Activated CD4-positive, alpha-beta memory T cell treated with anti-CD3 and anti-CD28 coated beads for 36 hours (primary cell): ENCODE results near the gene IFTAP. TPM values are rescaled to one million over a fixed set of nuclear protein-coding genes. Genes with fewer than 3 reads are reported as not detected.
"Not testable (repeated sequence)": the region's sequence is repeated elsewhere in the genome, so short reads cannot be mapped to it uniquely, and the experiment has no call there.

ENCODE experiments used
- CTCF ChIA-PET: fragments of 350-600 bp; sonication (Branson Sonifier 250); formaldehyde crosslinking; loops from one replicate; lab custom pipeline; 2021; ENCODE audit warnings: antibody characterized with exemption, inconsistent platforms; lab: Charles Lee
- POLR2A ChIA-PET: fragments of 350-600 bp; sonication (Branson Sonifier 250); formaldehyde crosslinking; loops from one replicate; lab custom pipeline; 2021; ENCODE audit warnings: antibody characterized with exemption; lab: Charles Lee
- DNase-seq: peaks from one replicate; pipeline ENCODE4 v3.0.0-alpha.2; 2020
- H3K27ac Mint-ChIP-seq: one replicate; pipeline ENCODE4 v1.8.0; 2021; ENCODE audit warnings: mixed read lengths
- H3K27me3 Mint-ChIP-seq: one replicate; pipeline ENCODE4 v1.8.0; 2021; ENCODE audit warnings: mixed read lengths
- H3K36me3 Mint-ChIP-seq: one replicate; pipeline ENCODE4 v1.8.0; 2021; ENCODE audit warnings: mixed read lengths
- H3K4me1 Mint-ChIP-seq: one replicate; pipeline ENCODE4 v1.8.0; 2021; ENCODE audit warnings: low read depth, mixed read lengths
- H3K4me3 Mint-ChIP-seq: one replicate; pipeline ENCODE4 v1.8.0; 2021; ENCODE audit warnings: mild to moderate bottlenecking, mixed read lengths
- H3K9me3 Mint-ChIP-seq: one replicate; pipeline ENCODE4 v1.8.0; 2021; ENCODE audit warnings: mixed read lengths
- intact Hi-C: fragments of 100-400 bp; cut with micrococcal nuclease; formaldehyde crosslinking; loops from one replicate; pipeline ENCODE4 v1.15.1; 2023
- total RNA-seq, 2 experiments: library from RNA; stranded (reverse); gene quantifications; one replicate each; pipeline ENCODE4 v1.2.3, GENCODE V29; 2021

Gene IFTAP
- total RNA-seq, result 1 to 10 TPM; 2.7 to 3.0 TPM

- POLR2A ChIA-PET, result no interaction called here
- peaks cover 33% of the 10 kb centered on the region for H3K27me3 Mint-ChIP-seq
- no peaks in the 10 kb centered on the region for H3K9me3 Mint-ChIP-seq
- H3K4me1 Mint-ChIP-seq, result peaks cover 8% of the 10 kb centered on the region
- intact Hi-C loops, result no loop called here
- H3K27ac Mint-ChIP-seq, result no peak within 1 kb of the TSS
- CTCF ChIA-PET, result interaction anchor here (1.3 kb wide), 1 partner anchor 30 kb away, joined by 3 read pairs; no protein-coding TSS in a partner anchor
- H3K36me3 Mint-ChIP-seq, result no peaks in the 10 kb centered on the region
- peak; percentile 44 for DNase-seq
- peak within 1 kb of the TSS; percentile 85 for H3K4me3 Mint-ChIP-seq
Observed at GRCh38 chr11:36594316-36594989, at the start of gene IFTAP. Gene IFTAP (plus strand): TSS chr11:36594502. CDS start chr11:36610104, 15,602 bp downstream.

GRCh38 chr11:36550385-36551115 lies 43.8 kb upstream of the IFTAP start:
- no peaks in the 10 kb centered on the region for H3K9me3 Mint-ChIP-seq
- no peaks in the 10 kb centered on the region for H3K36me3 Mint-ChIP-seq
- intact Hi-C loops, result no loop called here
- DNase-seq, result no peak
- H3K4me3 Mint-ChIP-seq, result no peak overlapping the region
- H3K27ac Mint-ChIP-seq, result no peak overlapping the region
- H3K27me3 Mint-ChIP-seq, result peaks cover 10% of the 10 kb centered on the region
- POLR2A ChIA-PET, result no interaction called here
- CTCF ChIA-PET, result interaction anchor here (0.8 to 1.2 kb wide), 2 partner anchors 196 to 258 kb away, joined by 3 to 4 read pairs; no protein-coding TSS in a partner anchor
- no peaks in the 10 kb centered on the region for H3K4me1 Mint-ChIP-seq

- CTCF ChIA-PET, POLR2A ChIA-PET, H3K4me3 Mint-ChIP-seq, H3K9me3 Mint-ChIP-seq, H3K27me3 Mint-ChIP-seq, intact Hi-C loops, DNase-seq, H3K27ac Mint-ChIP-seq, H3K36me3 Mint-ChIP-seq: not testable (repeated sequence)
- peaks cover 18% of the 10 kb centered on the region for H3K4me1 Mint-ChIP-seq
Observed at GRCh38 chr11:36557390-36557789, 36.9 kb upstream of the IFTAP start.

- CTCF ChIA-PET, result no interaction called here
- no peaks in the 10 kb centered on the region for H3K36me3 Mint-ChIP-seq
- H3K27me3 Mint-ChIP-seq, result no peaks in the 10 kb centered on the region
- no peak overlapping the region for H3K27ac Mint-ChIP-seq
- POLR2A ChIA-PET, result no interaction called here
- H3K4me3 Mint-ChIP-seq, result no peak overlapping the region
- H3K9me3 Mint-ChIP-seq, result no peaks in the 10 kb centered on the region
- H3K4me1 Mint-ChIP-seq, result peaks cover 18% of the 10 kb centered on the region
- no peak for DNase-seq
- intact Hi-C loops, result no loop called here
Observed at GRCh38 chr11:36557991-36558390, 36.3 kb upstream of the IFTAP start.

GRCh38 chr11:36558571-36559413 lies 35.5 kb upstream of the IFTAP start:
- peaks cover 18% of the 10 kb centered on the region for H3K4me1 Mint-ChIP-seq
- CTCF ChIA-PET, result interaction anchor here (9.8 kb wide), 1 partner anchor 189 kb away, joined by 208 read pairs; no protein-coding TSS in a partner anchor
- no peaks in the 10 kb centered on the region for H3K9me3 Mint-ChIP-seq
- peak overlapping the region; percentile 38 for H3K4me3 Mint-ChIP-seq
- no peak overlapping the region for H3K27ac Mint-ChIP-seq
- intact Hi-C loops, result no loop called here
- no peak for DNase-seq
- no peaks in the 10 kb centered on the region for H3K36me3 Mint-ChIP-seq
- peaks cover under 1% of the 10 kb centered on the region for H3K27me3 Mint-ChIP-seq
- POLR2A ChIA-PET, result no interaction called here

- Mint-ChIP-seq H3K27ac (no peak overlapping the region), H3K4me1 (peaks cover 11% of the 10 kb centered on the region), H3K36me3 (no peaks in the 10 kb centered on the region), H3K9me3 (no peaks in the 10 kb centered on the region), H3K27me3 (peaks cover 25% of the 10 kb centered on the region), H3K4me3 (peak overlapping the region; percentile 12)
- ChIA-PET POLR2A (interaction anchor here (0.7 to 1.0 kb wide), 2 partner anchors 183 to 184 kb away, joined by 3 read pairs; no protein-coding TSS in a partner anchor), CTCF (interaction anchor here (0.6 to 9.8 kb wide), 34 partner anchors 11 to 697 kb away, joined by 3 to 208 read pairs (median 5); partner anchors contain the start of gene IFTAP)
- peak; percentile 57 for DNase-seq
- intact Hi-C loops, result loop anchor here (1.0 kb wide), 4 partner anchors 58 to 272 kb away; no protein-coding TSS in a partner anchor
Observed at GRCh38 chr11:36564376-36565030, 29.8 kb upstream of the IFTAP start.

GRCh38 chr11:36565031-36565610 lies 29.2 kb upstream of the IFTAP start:
- peaks cover 25% of the 10 kb centered on the region for H3K27me3 Mint-ChIP-seq
- intact Hi-C loops, result no loop called here
- H3K27ac Mint-ChIP-seq, result no peak overlapping the region
- no peak overlapping the region for H3K4me3 Mint-ChIP-seq
- H3K36me3 Mint-ChIP-seq, result no peaks in the 10 kb centered on the region
- H3K4me1 Mint-ChIP-seq, result peaks cover 6% of the 10 kb centered on the region
- ChIA-PET CTCF (interaction anchor here (0.6 to 9.8 kb wide), 30 partner anchors 10 to 697 kb away, joined by 3 to 208 read pairs (median 6); partner anchors contain the start of gene IFTAP), POLR2A (interaction anchor here (1.0 kb wide), 1 partner anchor 182 kb away, joined by 3 read pairs; no protein-coding TSS in a partner anchor)
- no peaks in the 10 kb centered on the region for H3K9me3 Mint-ChIP-seq
- no peak for DNase-seq

GRCh38 chr11:36566407-36567053 lies 27.8 kb upstream of the IFTAP start:
- POLR2A ChIA-PET, result no interaction called here
- Mint-ChIP-seq H3K4me1 (peaks cover 6% of the 10 kb centered on the region), H3K27ac (no peak overlapping the region), H3K9me3 (no peaks in the 10 kb centered on the region), H3K4me3 (no peak overlapping the region), H3K27me3 (peaks cover 31% of the 10 kb centered on the region), H3K36me3 (no peaks in the 10 kb centered on the region)
- CTCF ChIA-PET, result interaction anchor here (1.0 to 9.8 kb wide), 4 partner anchors 9 to 181 kb away, joined by 7 to 208 read pairs (median 26); no protein-coding TSS in a partner anchor
- DNase-seq, result no peak
- intact Hi-C loops, result no loop called here

GRCh38 chr11:36567694-36568093 lies 26.6 kb upstream of the IFTAP start, which contains the start of gene RAG1:
Gene RAG1 (plus strand): TSS chr11:36568007. CDS start chr11:36573305, 5,298 bp downstream.
- Mint-ChIP-seq H3K27ac (no peak within 1 kb of the TSS), H3K4me3 (no peak within 1 kb of the TSS), H3K27me3 (peaks cover 42% of the 10 kb centered on the region), H3K36me3 (no peaks in the 10 kb centered on the region), H3K4me1 (peaks cover 6% of the 10 kb centered on the region), H3K9me3 (no peaks in the 10 kb centered on the region)
- ChIA-PET POLR2A (no interaction called here), CTCF (interaction anchor here (1.2 to 9.8 kb wide), 2 partner anchors 106 to 180 kb away, joined by 3 to 208 read pairs; no protein-coding TSS in a partner anchor)
- no peak for DNase-seq
- intact Hi-C loops, result loop anchor here (2.0 kb wide), 1 partner anchor 105 kb away; no protein-coding TSS in a partner anchor

GRCh38 chr11:36569095-36569494 lies 25.2 kb upstream of the IFTAP start:
- Mint-ChIP-seq H3K36me3 (peaks cover 5% of the 10 kb centered on the region), H3K4me1 (peaks cover 6% of the 10 kb centered on the region), H3K9me3 (no peaks in the 10 kb centered on the region), H3K4me3 (no peak overlapping the region), H3K27ac (no peak overlapping the region), H3K27me3 (peaks cover 47% of the 10 kb centered on the region)
- CTCF ChIA-PET, result interaction anchor here (1.3 kb wide), 1 partner anchor 178 kb away, joined by 11 read pairs; no protein-coding TSS in a partner anchor
- POLR2A ChIA-PET, result no interaction called here
- intact Hi-C loops, result loop anchor here (2.0 kb wide), 1 partner anchor 104 kb away; no protein-coding TSS in a partner anchor
- DNase-seq, result no peak
